ENCODE data around the gene NPHS2. TPM values are rescaled to one million over a fixed set of nuclear protein-coding genes. Genes with fewer than 3 reads are reported as not detected.

The NPHS2 gene
- total RNA-seq, 1 donor from 2014 or later, result not detected

- H3K4me2 ChIP-seq, result no peak overlapping the region
- Mint-ChIP-seq H3K4me1 (peaks cover 5% of the 10 kb centered on the region), H3K27ac (no peak overlapping the region), H3K9me3 (no peaks in the 10 kb centered on the region), H3K4me3 (no peak overlapping the region), H3K36me3 (no peaks in the 10 kb centered on the region), H3K27me3 (ENCODE audit: insufficient read depth, low read depth) (peaks cover 6% of the 10 kb centered on the region)
- no peaks in the 10 kb centered on the region for H3K9me3 ChIP-seq (ENCODE audit: low read depth)
- H4K20me1 ChIP-seq (ENCODE audit: low read depth), result no peaks in the 10 kb centered on the region
- no peak overlapping the region for H3K4me3 ChIP-seq
- no peak overlapping the region for H3K9ac ChIP-seq
- peaks cover 40% of the 10 kb centered on the region for H3K27me3 ChIP-seq
- H2AFZ ChIP-seq (replicated peaks), result no peak overlapping the region
- DNase-seq (ENCODE audit: low spot score), result no peak
- no peak overlapping the region for H3K27ac ChIP-seq
- TF ChIP-seq CTCF (IDR thresholded peaks at IDR 0.05) (no peak), EZH2phosphoT487 (IDR thresholded peaks at IDR 0.05) (no peak)
- H3F3A ChIP-seq (ENCODE audit: low read depth), result no peaks in the 10 kb centered on the region
- H3K4me1 ChIP-seq, result peaks cover 7% of the 10 kb centered on the region
- H3K79me2 ChIP-seq (ENCODE audit: low read depth), result no peaks in the 10 kb centered on the region
- no peaks in the 10 kb centered on the region for H3K36me3 ChIP-seq
These were observed 12.8 kb upstream of the NPHS2 start for GRCh38 chr1:179588425-179589024.

GRCh38 chr1:179587336-179587735 is 11.6 kb upstream of the NPHS2 start:
- H3K4me1 Mint-ChIP-seq, result peaks cover 5% of the 10 kb centered on the region
- Histone ChIP-seq H3K9ac (no peak overlapping the region), H3K4me3 (no peak overlapping the region), H3K4me2 (no peak overlapping the region), H3K36me3 (no peaks in the 10 kb centered on the region), H3K27me3 (peaks cover 40% of the 10 kb centered on the region), H3K4me1 (peaks cover 11% of the 10 kb centered on the region), H3K27ac (no peak overlapping the region), H3F3A (ENCODE audit: low read depth) (no peaks in the 10 kb centered on the region), H4K20me1 (ENCODE audit: low read depth) (no peaks in the 10 kb centered on the region), H2AFZ (replicated peaks) (no peak overlapping the region), H3K79me2 (ENCODE audit: low read depth) (no peaks in the 10 kb centered on the region), H3K9me3 (ENCODE audit: low read depth) (no peaks in the 10 kb centered on the region)
- no peaks in the 10 kb centered on the region for H3K36me3 Mint-ChIP-seq
- no peak for DNase-seq (ENCODE audit: low spot score)
- H3K9me3 Mint-ChIP-seq, result no peaks in the 10 kb centered on the region
- no peak overlapping the region for H3K4me3 Mint-ChIP-seq
- H3K27ac Mint-ChIP-seq, result no peak overlapping the region
- peaks cover 10% of the 10 kb centered on the region for H3K27me3 Mint-ChIP-seq (ENCODE audit: insufficient read depth, low read depth)
- no peak for TF ChIP-seq CTCF (IDR thresholded peaks at IDR 0.05)
- no peak for TF ChIP-seq EZH2phosphoT487 (IDR thresholded peaks at IDR 0.05)

- Histone ChIP-seq H3K9me3 (ENCODE audit: low read depth) (no peaks in the 10 kb centered on the region), H3K36me3 (no peaks in the 10 kb centered on the region), H3K4me3 (peak overlapping the region; percentile 44), H3K9ac (no peak overlapping the region), H3K27me3 (peaks cover 36% of the 10 kb centered on the region), H2AFZ (replicated peaks) (peak overlapping the region; percentile 95), H3K27ac (no peak overlapping the region), H3K79me2 (ENCODE audit: low read depth) (no peaks in the 10 kb centered on the region), H3F3A (ENCODE audit: low read depth) (no peaks in the 10 kb centered on the region), H3K4me2 (peak overlapping the region; percentile 73), H3K4me1 (peaks cover 11% of the 10 kb centered on the region), H4K20me1 (ENCODE audit: low read depth) (no peaks in the 10 kb centered on the region)
- no peak for TF ChIP-seq EZH2phosphoT487 (IDR thresholded peaks at IDR 0.05)
- TF ChIP-seq CTCF (IDR thresholded peaks at IDR 0.05), result peak; percentile 73
- TF ChIP-seq EZH2 (IDR thresholded peaks at IDR 0.05), result peak; percentile 54
- H3K27ac Mint-ChIP-seq, result no peak overlapping the region
- peaks cover 5% of the 10 kb centered on the region for H3K4me1 Mint-ChIP-seq
- peak; percentile 85 for DNase-seq (ENCODE audit: low spot score)
- peak overlapping the region; percentile 21 for H3K4me3 Mint-ChIP-seq
- H3K27me3 Mint-ChIP-seq (ENCODE audit: insufficient read depth, low read depth), result peaks cover 10% of the 10 kb centered on the region
- no peaks in the 10 kb centered on the region for H3K36me3 Mint-ChIP-seq
- no peaks in the 10 kb centered on the region for H3K9me3 Mint-ChIP-seq
These were observed 10.5 kb upstream of the NPHS2 start for GRCh38 chr1:179586107-179586823.

Data from neural progenitor cell (in vitro differentiated cells).